GM23248 (cell line): ENCODE measurements around the gene CENPP.

Source experiments
- EZH2 ChIP-seq: fragments of 200-600 bp; sonication (generic); IDR thresholded peaks from 2 replicates; pipeline ENCODE4 v1.6.1; 2018; ENCODE audit warnings: antibody characterized with exemption, mild to moderate bottlenecking; ENCODE audit not compliant: insufficient read depth, poor library complexity, severe bottlenecking
- EZH2phosphoT487 ChIP-seq: fragments of 200-600 bp; sonication (generic); IDR thresholded peaks from 2 replicates; pipeline ENCODE4 v1.6.1; 2018; ENCODE audit warnings: antibody characterized with exemption, moderate library complexity, mild to moderate bottlenecking, low read depth; ENCODE audit not compliant: insufficient read depth

DNA sequence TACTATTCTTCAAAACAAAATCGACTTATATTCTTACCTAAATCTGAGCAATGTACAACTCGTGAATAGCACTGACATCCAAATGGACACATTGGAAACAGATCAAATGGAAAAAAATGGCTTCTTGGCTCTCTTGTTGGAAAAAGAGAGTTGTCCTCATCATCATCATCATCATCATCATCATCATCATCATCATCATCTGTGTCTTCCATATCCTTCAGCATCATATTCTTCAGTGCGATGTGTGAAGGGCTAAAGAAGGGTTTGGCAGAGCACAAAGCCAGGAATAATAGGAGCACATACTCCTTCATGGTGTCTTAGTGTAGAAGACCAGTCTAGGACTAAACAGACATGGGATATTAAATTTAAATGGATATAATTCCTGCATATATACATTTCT, 148.8 kb downstream of the CENPP start:
- TF ChIP-seq EZH2 (no peak), EZH2phosphoT487 (no peak)
